GM12878 (cell line): ENCODE measurements around the gene EFCAB9. TPM values are rescaled to one million over a fixed set of nuclear protein-coding genes. Genes with fewer than 3 reads are reported as not detected.
A peak's percentile ranks its signal among the peaks of the same experiment; 100 is the strongest.

Experiments used
- ATAC-seq: fragments of 200-7000 bp; cut with Tn5 transposase; 3 replicates; pipeline ENCODE4 v1.9.1; 2020; ENCODE audit warnings: mild to moderate bottlenecking, moderate library complexity
- BruUV-seq: library from RNA; stranded (reverse); fragments of 400-500 nt; replicated peaks from 2 replicates; lab custom pipeline; 2021; lab: Mats Ljungman, UMichigan
- CTCF ChIA-PET: fragments of 300-600 bp; sonication (Branson Sonifier 250); formaldehyde crosslinking; extraction: SDS; loops from one replicate; lab custom pipeline; 2021; ENCODE audit warnings: inconsistent platforms; lab: Yijun Ruan, JAX
- POLR2A ChIA-PET: fragments of 350-600 bp; formaldehyde crosslinking; extraction: SDS; loops from one replicate; lab custom pipeline; 2021; ENCODE audit warnings: inconsistent platforms; lab: Charles Lee
- RAD21 ChIA-PET: fragments of 300-600 bp; sonication (Branson Sonifier 250); formaldehyde crosslinking; loops from one replicate; lab custom pipeline; 2023; ENCODE audit warnings: antibody characterized with exemption; ENCODE audit not compliant: unreplicated experiment; lab: Charles Lee
- SMC1A ChIA-PET: fragments of 300-600 bp; sonication (Branson Sonifier 250); formaldehyde crosslinking; loops from one replicate; lab custom pipeline; 2023; ENCODE audit not compliant: unreplicated experiment, uncharacterized antibody; lab: Charles Lee
- DNase-seq: peaks from one replicate; pipeline ENCODE4 v3.0.0-alpha.2; 2011; ENCODE audit warnings: low read depth, low spot score
- FAIRE-seq: peaks from 3 replicates; lab custom pipeline; 2011; peaks lifted over from hg19 to GRCh38; lab: Jason Lieb, UNC
- H2AFZ ChIP-seq: 2 replicates; pipeline ENCODE4 v1.6.0; 2011; ENCODE audit warnings: low read depth, low read length, control low read depth; ENCODE audit not compliant: control insufficient read depth
- H3K27ac ChIP-seq: 2 replicates; pipeline ENCODE4 v1.5.1; 2011; ENCODE audit warnings: control low read depth; ENCODE audit not compliant: control insufficient read depth, insufficient read depth
- H3K27me3 ChIP-seq, 2 experiments: replicated peaks in 1 of 2; 2 replicates each; pipeline versions ENCODE4 v1.6.0 to v1.6.1; 2011; ENCODE audit warnings: low read length in 1 of 2; ENCODE audit not compliant: control insufficient read depth in 2 of 2, insufficient read depth in 2 of 2
- H3K36me3 ChIP-seq, 2 experiments: 2 replicates each; pipeline ENCODE4 v1.5.1; 2011; ENCODE audit warnings: low read length in 1 of 2; ENCODE audit not compliant: control insufficient read depth in 2 of 2, insufficient read depth in 2 of 2
- H3K4me1 ChIP-seq: 2 replicates; pipeline ENCODE4 v1.6.1; 2011; ENCODE audit warnings: mild to moderate bottlenecking, low read length, moderate library complexity, mixed read lengths; ENCODE audit not compliant: control insufficient read depth, insufficient read depth
- H3K4me2 ChIP-seq: 2 replicates; pipeline ENCODE4 v1.6.0; 2011; ENCODE audit warnings: control low read depth; ENCODE audit not compliant: control insufficient read depth, insufficient read depth
- H3K4me3 ChIP-seq: fragments of 200-600 bp; sonication (generic); 2 replicates; pipeline ENCODE4 v1.5.1; 2016
- H3K79me2 ChIP-seq: 2 replicates; pipeline ENCODE4 v1.6.0; 2011; ENCODE audit warnings: low read length; ENCODE audit not compliant: control insufficient read depth, insufficient read depth
- H3K9ac ChIP-seq: 2 replicates; pipeline ENCODE4 v1.8.0; 2011; ENCODE audit warnings: low read length, control low read depth, mixed read lengths; ENCODE audit not compliant: control insufficient read depth, insufficient read depth
- H3K9me3 ChIP-seq: replicated peaks from 3 replicates; pipeline ENCODE4 v1.5.1; 2011; ENCODE audit warnings: mild to moderate bottlenecking, low read length; ENCODE audit not compliant: control insufficient read depth, insufficient read depth
- H4K20me1 ChIP-seq: 2 replicates; pipeline ENCODE4 v1.6.0; 2011; ENCODE audit not compliant: control insufficient read depth, insufficient read depth
- CEBPZ ChIP-seq: fragments of 150-350 bp; IDR thresholded peaks from 2 replicates; pipeline ENCODE4 v1.6.1; 2016; ENCODE audit warnings: low read depth, low read length
- CREM ChIP-seq: IDR thresholded peaks from 2 replicates; pipeline ENCODE4 v1.6.1; 2014; ENCODE audit warnings: antibody characterized with exemption, low read depth
- DPF2 ChIP-seq: fragments of 450-650 bp; IDR thresholded peaks from 2 replicates; pipeline ENCODE4 v1.6.1; 2017; ENCODE audit warnings: mild to moderate bottlenecking
- IKZF2 ChIP-seq, 2 experiments: fragments of 450-650 bp; IDR thresholded peaks; 2 replicates each; pipeline ENCODE4 v1.6.1; 2017; ENCODE audit warnings: mild to moderate bottlenecking in 2 of 2, moderate library complexity in 2 of 2
- MYC ChIP-seq: IDR thresholded peaks from 2 replicates; pipeline ENCODE4 v1.6.1; 2011; ENCODE audit warnings: mild to moderate bottlenecking, low read length, moderate library complexity, inconsistent platforms; ENCODE audit not compliant: insufficient read depth, insufficient replicate concordance, insufficient read length, severe bottlenecking
- NBN ChIP-seq: fragments of 450-650 bp; IDR thresholded peaks from 2 replicates; pipeline ENCODE4 v1.6.1; 2016
- NR2C2 ChIP-seq: IDR thresholded peaks from 2 replicates; pipeline ENCODE4 v1.6.1; 2011; ENCODE audit warnings: borderline replicate concordance, low read depth; ENCODE audit not compliant: control insufficient read depth, insufficient read length
- PAX5 ChIP-seq: IDR thresholded peaks from 2 replicates; pipeline ENCODE4 v1.6.1; 2011; ENCODE audit warnings: low read depth, low read length, borderline replicate concordance
- PBX3 ChIP-seq: IDR thresholded peaks from 2 replicates; pipeline ENCODE4 v1.6.1; 2011; ENCODE audit warnings: mild to moderate bottlenecking, low read depth, low read length, moderate library complexity; ENCODE audit not compliant: insufficient replicate concordance
- TAF1 ChIP-seq: IDR thresholded peaks from 2 replicates; pipeline ENCODE4 v1.6.1; 2011; ENCODE audit warnings: mild to moderate bottlenecking, low read depth, low read length, borderline replicate concordance
- YY1 ChIP-seq: IDR thresholded peaks from 2 replicates; pipeline ENCODE4 v1.6.1; 2011; ENCODE audit warnings: low read depth, mild to moderate bottlenecking, low read length
- ZBTB40 ChIP-seq: fragments of 450-650 bp; IDR thresholded peaks from 2 replicates; pipeline ENCODE4 v1.6.1; 2016; ENCODE audit warnings: mild to moderate bottlenecking, moderate library complexity, borderline replicate concordance
- WGBS: methylation state at CpG from one replicate; pipeline ENCODE4 v1.1.6; 2016; ENCODE audit warnings: low lambda C conversion rate; ENCODE audit not compliant: insufficient replicate concordance, insufficient coverage; ENCODE audit errors: missing lambda C conversion rate; 5-methylcytosine and 5-hydroxymethylcytosine counted together
- in situ Hi-C: fragments of 300-500 bp; cut with MboI; formaldehyde crosslinking; loops from 9 replicates; pipeline ENCODE4 v1.14.3; 2018; ENCODE audit warnings: mixed read lengths
- intact Hi-C: fragments of 100-400 bp; cut with micrococcal nuclease; formaldehyde crosslinking; loops from one replicate; pipeline ENCODE4 v1.14.2; 2022; ENCODE audit not compliant: unreplicated experiment
- polyA plus RNA-seq, 11 experiments: library from polyadenylated mRNA; depleted of rRNA in 4 of 11; unstranded in 6 of 11; stranded (reverse) in 5 of 11; fragments of >200 nt; fragmentation: Nextera tagmentation in 4 of 11; fragmentation: Illumina TruSeq in 1 of 11; extraction: Ambion mirVana in 4 of 11; extraction: Trizol in 1 of 11; gene quantifications; 1 replicate in 1 of 11; 2 replicates in 10 of 11; pipeline versions ENCODE4 v1.2.1 to v1.2.3, GENCODE V29; 2011 to 2016; ENCODE audit warnings: inconsistent platforms in 2 of 11, missing spikeins in 2 of 11, low read depth in 1 of 11
- total RNA-seq, 4 experiments: library from RNA; depleted of rRNA in 3 of 4; stranded (reverse); fragments of >200 nt in 3 of 4; fragmentation: Illumina TruSeq in 1 of 4; extraction: Trizol in 1 of 4; gene quantifications; 2 replicates each; pipeline versions ENCODE4 v1.2.1 to v1.2.3, GENCODE V29; 2013 to 2021

EFCAB9 gene
- total and polyA plus RNA-seq, 10 of the 15 experiments (the other 5 are each of a cell fraction or from before 2014, with no cell fraction given) = 0.73 TPM; not detected in 9

- RAD21 ChIA-PET = interaction anchor here (0.5 to 2.7 kb wide), 4 partner anchors 24 to 163 kb away, joined by 3 to 7 read pairs (median 5); no protein-coding TSS in a partner anchor
- peaks cover 19 to 31% of the 10 kb centered on the region in 2 experiments for H3K36me3 ChIP-seq
- no peaks in the 10 kb centered on the region for H3K27me3 ChIP-seq
- BruUV-seq = no TSS peak
- in situ Hi-C loops (no loop called here), intact Hi-C loops (loop anchor here (1.0 to 2.0 kb wide), 2 partner anchors 28 to 39 kb away; no protein-coding TSS in a partner anchor)
- H3K79me2 ChIP-seq = peaks cover 56% of the 10 kb centered on the region
- peak overlapping the region; percentile 89 for H3K4me2 ChIP-seq
- peak overlapping the region; percentile 87 for H3K27ac ChIP-seq
- POLR2A ChIA-PET = interaction anchor here (0.5 to 1.0 kb wide), 3 partner anchors 27 to 622 kb away, joined by 3 to 4 read pairs (median 3); no protein-coding TSS in a partner anchor
- H3K9me3 ChIP-seq = no peaks in the 10 kb centered on the region
- 36% methylated on average over 16 of the region's 16 CpGs for WGBS
- SMC1A ChIA-PET = interaction anchor here (0.9 to 2.0 kb wide), 6 partner anchors 14 to 36 kb away, joined by 3 to 6 read pairs (median 4); no protein-coding TSS in a partner anchor
- peaks cover 36% of the 10 kb centered on the region for H3K4me1 ChIP-seq
- CTCF ChIA-PET = interaction anchor here (0.5 to 2.0 kb wide), 6 partner anchors 9 to 73 kb away, joined by 3 to 6 read pairs (median 4); partner anchors contain the start of gene STK10
- H2AFZ ChIP-seq = no peak overlapping the region; the same call in 1 of the 2 replicates
- peak; percentile 84 for ATAC-seq
- peak; percentile 81 for FAIRE-seq
- peaks cover 2% of the 10 kb centered on the region; the same call in 1 of the 2 replicates for H4K20me1 ChIP-seq
- H3K4me3 ChIP-seq = peak overlapping the region; percentile 50; the same call in 1 of the 2 replicates
- peak overlapping the region; percentile 56; the same call in 1 of the 2 replicates for H3K9ac ChIP-seq
- DNase-seq = no peak
- peak; percentile 52; the same call in 1 of the 2 replicates for TF ChIP-seq NBN
- TF ChIP-seq TAF1 = no peak
- TF ChIP-seq CREM = peak; percentile 32; the same call in 1 of the 2 replicates
- TF ChIP-seq IKZF2 (IDR thresholded peaks at IDR 0.05) = peak; percentile 87 to 89
- 0 out of 2 replicates have a peak, but pooled peaks have one; percentile 12 for TF ChIP-seq YY1
- TF ChIP-seq ZBTB40 = no peak
- peak; percentile 51; the same call in 1 of the 2 replicates for TF ChIP-seq DPF2
- peak; percentile 62; the same call in 1 of the 2 replicates for TF ChIP-seq PAX5
- no peak for TF ChIP-seq PBX3
- no peak for TF ChIP-seq MYC
- TF ChIP-seq NR2C2 = no peak
- no peak for TF ChIP-seq CEBPZ
Observed at GRCh38 chr5:172150514-172151425, 43.2 kb upstream of the EFCAB9 start.
